CD4-positive, CD25-positive, alpha-beta regulatory T cell (primary cell): ENCODE results near the gene PTPN13. TPM values are rescaled to one million over a fixed set of nuclear protein-coding genes. Genes with fewer than 3 reads are reported as not detected.

ENCODE experiments used
- ATAC-seq, 2 donors: fragments of 150-1000 bp; cut with Tn5 transposase; one replicate each; pipeline ENCODE4 v1.10.0; 2021; ENCODE audit warnings: low read depth in 2 of 2, moderate number of reproducible peaks in 2 of 2, moderate library complexity in 1 of 2
- DNase-seq, 3 donors: peaks; one replicate each; pipeline versions ENCODE4 v3.0.0 to v3.0.0-alpha.2; 2012 to 2022; ENCODE audit warnings: mixed read lengths in 1 of 3
- H3K27ac ChIP-seq: one replicate; pipeline ENCODE4 v1.7.0; 2013; ENCODE audit warnings: mild to moderate bottlenecking, low read length; ENCODE audit not compliant: insufficient read depth, poor library complexity, severe bottlenecking
- H3K27me3 ChIP-seq: one replicate; pipeline ENCODE4 v1.7.0; 2013; ENCODE audit warnings: low read length; ENCODE audit not compliant: control insufficient read depth, insufficient read depth
- H3K36me3 ChIP-seq: one replicate; pipeline ENCODE4 v1.7.0; 2013; ENCODE audit warnings: mild to moderate bottlenecking, low read length, moderate library complexity; ENCODE audit not compliant: control insufficient read depth, insufficient read depth
- H3K4me1 ChIP-seq: 2 replicates; pipeline ENCODE4 v1.7.0; 2013; ENCODE audit warnings: mild to moderate bottlenecking, low read length; ENCODE audit not compliant: insufficient read depth, control insufficient read depth, poor library complexity, severe bottlenecking
- H3K4me3 ChIP-seq: one replicate; pipeline ENCODE4 v1.7.0; 2013; ENCODE audit warnings: low read depth, mild to moderate bottlenecking, low read length, moderate library complexity
- H3K9me3 ChIP-seq, 2 experiments: 1 replicate in 1 of 2; 2 replicates in 1 of 2; pipeline ENCODE4 v1.7.0; 2013; ENCODE audit warnings: low read length in 2 of 2, mild to moderate bottlenecking in 1 of 2, moderate library complexity in 1 of 2; ENCODE audit not compliant: control insufficient read depth in 2 of 2
- H3K27ac Mint-ChIP-seq, 3 donors: one replicate each; pipeline ENCODE4 v1.8.0; 2020 to 2022; ENCODE audit warnings: mild to moderate bottlenecking in 3 of 3, mixed read lengths in 3 of 3, moderate library complexity in 2 of 3
- H3K27me3 Mint-ChIP-seq: one replicate; pipeline ENCODE4 v1.8.0; 2022; ENCODE audit warnings: mild to moderate bottlenecking, mixed read lengths
- H3K36me3 Mint-ChIP-seq: one replicate; pipeline ENCODE4 v1.8.0; 2020; ENCODE audit warnings: mixed read lengths
- H3K4me1 Mint-ChIP-seq, 4 donors: one replicate each; pipeline ENCODE4 v1.8.0; 2020 to 2022; ENCODE audit warnings: mixed read lengths in 4 of 4, mild to moderate bottlenecking in 1 of 4
- H3K4me3 Mint-ChIP-seq, 4 donors: one replicate each; pipeline ENCODE4 v1.8.0; 2020 to 2022; ENCODE audit warnings: mild to moderate bottlenecking in 4 of 4, mixed read lengths in 4 of 4, moderate library complexity in 3 of 4
- H3K9me3 Mint-ChIP-seq, 7 donors: one replicate each; pipeline ENCODE4 v1.8.0; 2020 to 2022; ENCODE audit warnings: mixed read lengths in 7 of 7, mild to moderate bottlenecking in 3 of 7, moderate library complexity in 2 of 7
- polyA plus RNA-seq, 4 donors: library from polyadenylated mRNA; unstranded; fragments of 300-500 nt; fragmentation: Illumina TruSeq; gene quantifications; one replicate each; pipeline ENCODE4 v1.2.3, GENCODE V29; 2021
- total RNA-seq: library from RNA; stranded (reverse); gene quantifications from one replicate; pipeline ENCODE4 v1.2.3, GENCODE V29; 2022

The PTPN13 gene
- total and polyA plus RNA-seq, 5 donors from 2014 or later: 0.15 to 4.6 (median 0.20) TPM; not detected in 1

GRCh38 chr4:86613734-86614133, 19.6 kb downstream of the PTPN13 start:
- no peak for ATAC-seq
- Histone ChIP-seq H3K9me3 (no peaks in the 10 kb centered on the region), H3K27ac (no peak overlapping the region), H3K4me1 (no peaks in the 10 kb centered on the region), H3K36me3 (no peaks in the 10 kb centered on the region), H3K27me3 (no peaks in the 10 kb centered on the region), H3K4me3 (no peak overlapping the region)
- Mint-ChIP-seq H3K36me3 (no peaks in the 10 kb centered on the region), H3K27ac (no peak overlapping the region), H3K4me3 (no peak overlapping the region), H3K27me3 (no peaks in the 10 kb centered on the region), H3K9me3 (peaks cover 0 to 2% (median 0%) of the 10 kb centered on the region in 7 donors), H3K4me1 (no peaks in the 10 kb centered on the region)
- DNase-seq: no peak

DNA sequence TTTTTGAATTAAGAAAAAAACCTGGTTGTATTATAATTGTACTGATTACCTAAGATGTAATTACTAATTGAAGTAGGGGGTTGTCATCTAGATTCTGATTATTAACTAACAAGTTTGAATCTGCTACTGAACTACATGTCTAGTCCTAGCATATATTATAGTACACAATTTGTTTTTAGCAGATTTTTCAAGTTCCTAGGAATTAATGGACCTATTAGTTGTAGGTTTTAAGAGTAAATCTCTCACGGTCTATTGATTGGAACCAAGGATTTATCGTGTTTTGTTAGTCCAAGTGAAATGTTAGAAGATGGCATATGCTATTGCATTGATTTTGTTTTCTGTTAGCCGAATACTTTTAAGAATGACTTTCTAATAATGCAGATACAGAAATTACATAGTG, 20.8 kb downstream of the PTPN13 start:
- H3K36me3 Mint-ChIP-seq: no peaks in the 10 kb centered on the region
- H3K4me1 ChIP-seq: no peaks in the 10 kb centered on the region
- H3K27me3 ChIP-seq: no peaks in the 10 kb centered on the region
- ATAC-seq: no peak
- H3K9me3 ChIP-seq: no peaks in the 10 kb centered on the region
- H3K27ac Mint-ChIP-seq: no peak overlapping the region
- peaks cover 0 to 2% (median 0%) of the 10 kb centered on the region in 7 donors for H3K9me3 Mint-ChIP-seq
- H3K4me3 ChIP-seq: no peak overlapping the region
- no peaks in the 10 kb centered on the region for H3K36me3 ChIP-seq
- H3K27ac ChIP-seq: no peak overlapping the region
- no peak overlapping the region for H3K4me3 Mint-ChIP-seq
- no peak for DNase-seq
- no peaks in the 10 kb centered on the region for H3K27me3 Mint-ChIP-seq
- H3K4me1 Mint-ChIP-seq: no peaks in the 10 kb centered on the region

DNA sequence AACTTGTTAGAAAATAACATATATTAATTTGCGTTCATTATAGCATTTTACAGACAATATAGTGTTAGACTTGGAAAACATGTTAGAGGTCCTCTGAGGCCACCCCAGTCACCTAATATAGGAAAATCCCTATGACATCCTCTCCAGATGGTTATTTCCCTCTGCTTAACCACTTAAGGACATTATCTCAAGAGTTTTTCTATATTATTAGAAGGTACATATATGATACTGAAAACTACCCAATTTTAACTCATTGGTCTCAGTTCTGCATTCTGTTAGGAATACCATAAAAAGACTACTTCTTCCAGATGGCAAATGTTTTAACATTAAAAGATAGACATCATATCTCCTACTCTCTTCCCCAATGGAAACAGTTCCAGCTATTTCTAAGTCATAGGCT, 21.4 kb downstream of the PTPN13 start:
- ATAC-seq (no peak), DNase-seq (no peak)
- no peaks in the 10 kb centered on the region for H3K36me3 ChIP-seq
- H3K4me3 ChIP-seq: no peak overlapping the region
- H3K9me3 ChIP-seq: no peaks in the 10 kb centered on the region
- H3K27me3 ChIP-seq: no peaks in the 10 kb centered on the region
- no peak overlapping the region for H3K27ac ChIP-seq
- H3K27ac Mint-ChIP-seq: no peak overlapping the region
- H3K4me3 Mint-ChIP-seq: no peak overlapping the region
- peaks cover 0 to 2% (median 0%) of the 10 kb centered on the region in 7 donors for H3K9me3 Mint-ChIP-seq
- H3K4me1 Mint-ChIP-seq: no peaks in the 10 kb centered on the region
- no peaks in the 10 kb centered on the region for H3K36me3 Mint-ChIP-seq
- no peaks in the 10 kb centered on the region for H3K27me3 Mint-ChIP-seq
- no peaks in the 10 kb centered on the region for H3K4me1 ChIP-seq

- DNase-seq (no peak), ATAC-seq (no peak)
- Mint-ChIP-seq H3K4me3 (no peak overlapping the region), H3K4me1 (no peaks in the 10 kb centered on the region), H3K27me3 (no peaks in the 10 kb centered on the region), H3K27ac (no peak overlapping the region), H3K9me3 (peaks cover 0 to 4% (median 0%) of the 10 kb centered on the region in 7 donors), H3K36me3 (no peaks in the 10 kb centered on the region)
- Histone ChIP-seq H3K27me3 (no peaks in the 10 kb centered on the region), H3K4me1 (no peaks in the 10 kb centered on the region), H3K27ac (no peak overlapping the region), H3K4me3 (no peak overlapping the region), H3K36me3 (no peaks in the 10 kb centered on the region), H3K9me3 (no peaks in the 10 kb centered on the region)
These were observed 25.5 kb downstream of the PTPN13 start for GRCh38 chr4:86619656-86620055.

DNA sequence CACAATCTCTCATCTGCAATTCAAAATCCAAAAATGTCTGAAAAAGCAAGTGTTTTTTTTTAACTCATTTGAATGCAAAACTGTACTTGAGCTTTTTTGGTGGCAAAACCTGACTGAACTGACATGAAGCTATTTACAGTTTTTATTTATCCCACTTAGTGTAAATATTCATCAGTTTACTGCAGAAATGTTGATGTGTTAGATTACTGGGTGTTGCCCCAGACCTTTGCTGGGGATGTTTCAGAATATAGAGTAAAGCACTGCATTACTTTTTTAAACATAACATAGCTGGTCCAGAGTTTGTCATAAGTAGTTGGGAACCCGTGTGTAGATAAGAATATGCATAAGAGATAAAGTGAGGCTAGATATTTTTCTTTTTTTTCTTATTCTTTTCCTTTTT, 27.3 kb downstream of the PTPN13 start:
- Mint-ChIP-seq H3K4me1 (no peaks in the 10 kb centered on the region), H3K36me3 (no peaks in the 10 kb centered on the region), H3K27ac (no peak overlapping the region), H3K27me3 (peaks cover 4% of the 10 kb centered on the region), H3K4me3 (no peak overlapping the region), H3K9me3 (peaks cover 0 to 3% (median 0%) of the 10 kb centered on the region in 7 donors)
- Histone ChIP-seq H3K36me3 (no peaks in the 10 kb centered on the region), H3K27me3 (no peaks in the 10 kb centered on the region), H3K4me1 (no peaks in the 10 kb centered on the region), H3K4me3 (no peak overlapping the region), H3K27ac (no peak overlapping the region), H3K9me3 (no peaks in the 10 kb centered on the region)
- ATAC-seq (no peak), DNase-seq (no peak)

DNA sequence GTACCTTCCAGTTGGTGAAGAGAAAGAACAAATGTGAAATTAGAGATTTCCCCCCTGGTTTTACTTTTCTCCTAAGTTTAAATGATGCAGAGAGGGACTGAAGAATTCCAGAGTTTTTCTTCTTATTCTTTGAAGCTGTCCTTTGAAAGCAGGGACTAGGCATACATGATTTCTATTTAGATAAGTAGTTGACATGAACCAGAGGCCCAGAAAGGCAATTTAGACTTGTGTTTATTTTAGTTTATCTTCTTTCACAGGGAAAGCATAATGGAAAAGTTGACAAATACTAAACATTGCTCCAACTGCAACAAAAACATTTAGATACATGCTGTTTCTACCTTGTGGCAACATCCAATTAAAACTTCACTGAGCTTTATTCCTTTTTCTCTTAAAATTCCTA, 32.0 kb downstream of the PTPN13 start:
- Histone ChIP-seq H3K9me3 (no peaks in the 10 kb centered on the region), H3K4me1 (no peaks in the 10 kb centered on the region), H3K27ac (no peak overlapping the region), H3K4me3 (no peak overlapping the region), H3K27me3 (no peaks in the 10 kb centered on the region), H3K36me3 (no peaks in the 10 kb centered on the region)
- no peak for ATAC-seq
- H3K27ac Mint-ChIP-seq: no peak overlapping the region
- no peak overlapping the region for H3K4me3 Mint-ChIP-seq
- H3K27me3 Mint-ChIP-seq: peaks cover 4% of the 10 kb centered on the region
- H3K9me3 Mint-ChIP-seq: peaks cover 0 to 4% (median 0%) of the 10 kb centered on the region in 7 donors
- no peaks in the 10 kb centered on the region for H3K36me3 Mint-ChIP-seq
- no peak for DNase-seq
- H3K4me1 Mint-ChIP-seq: no peaks in the 10 kb centered on the region

GRCh38 chr4:86627462-86628135, 33.5 kb downstream of the PTPN13 start:
- Mint-ChIP-seq H3K9me3 (peaks cover 0 to 5% (median 0%) of the 10 kb centered on the region in 7 donors), H3K27me3 (peaks cover 4% of the 10 kb centered on the region), H3K27ac (no peak overlapping the region), H3K36me3 (no peaks in the 10 kb centered on the region), H3K4me3 (no peak overlapping the region), H3K4me1 (no peaks in the 10 kb centered on the region)
- H3K9me3 ChIP-seq: no peaks in the 10 kb centered on the region
- H3K4me1 ChIP-seq: no peaks in the 10 kb centered on the region
- H3K27me3 ChIP-seq: no peaks in the 10 kb centered on the region
- no peak for ATAC-seq
- H3K36me3 ChIP-seq: no peaks in the 10 kb centered on the region
- no peak overlapping the region for H3K4me3 ChIP-seq
- no peak for DNase-seq
- H3K27ac ChIP-seq: no peak overlapping the region

- Mint-ChIP-seq H3K36me3 (no peaks in the 10 kb centered on the region), H3K9me3 (peaks cover 0 to 3% (median 0%) of the 10 kb centered on the region in 7 donors), H3K4me3 (no peak overlapping the region), H3K27me3 (no peaks in the 10 kb centered on the region), H3K27ac (no peak overlapping the region), H3K4me1 (no peaks in the 10 kb centered on the region)
- H3K27ac ChIP-seq: no peak overlapping the region
- no peaks in the 10 kb centered on the region for H3K9me3 ChIP-seq
- H3K27me3 ChIP-seq: no peaks in the 10 kb centered on the region
- H3K4me1 ChIP-seq: no peaks in the 10 kb centered on the region
- no peak overlapping the region for H3K4me3 ChIP-seq
- ATAC-seq: no peak
- no peaks in the 10 kb centered on the region for H3K36me3 ChIP-seq
- DNase-seq: no peak
These were observed 36.5 kb downstream of the PTPN13 start for GRCh38 chr4:86630629-86631028.
